ENCODE results near the gene STIL.

DNA sequence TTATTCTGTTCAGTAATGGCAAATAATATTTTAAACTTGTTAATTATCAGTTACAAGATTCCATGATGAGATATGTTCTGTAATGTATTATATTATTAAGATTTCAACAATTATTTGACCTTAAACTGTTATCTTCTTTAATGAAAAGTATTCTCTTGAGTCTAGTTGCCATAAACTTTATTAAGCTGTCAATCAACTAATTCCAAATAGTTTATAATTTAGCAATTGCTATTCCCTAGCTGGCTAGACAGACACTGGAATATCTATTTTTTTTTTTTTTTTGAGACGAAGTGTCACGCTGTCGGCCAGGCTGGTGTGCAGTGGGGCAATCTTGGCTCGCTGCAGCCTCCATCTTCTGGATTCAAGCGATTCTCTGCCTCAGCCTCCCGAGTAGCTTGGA is 23.4 kb upstream of the STIL start:
- TF ChIP-seq SMAD4 (CRISPR knock-in tag; IDR thresholded peaks at IDR 0.05), result no peak
- TF ChIP-seq, protein P1, sequence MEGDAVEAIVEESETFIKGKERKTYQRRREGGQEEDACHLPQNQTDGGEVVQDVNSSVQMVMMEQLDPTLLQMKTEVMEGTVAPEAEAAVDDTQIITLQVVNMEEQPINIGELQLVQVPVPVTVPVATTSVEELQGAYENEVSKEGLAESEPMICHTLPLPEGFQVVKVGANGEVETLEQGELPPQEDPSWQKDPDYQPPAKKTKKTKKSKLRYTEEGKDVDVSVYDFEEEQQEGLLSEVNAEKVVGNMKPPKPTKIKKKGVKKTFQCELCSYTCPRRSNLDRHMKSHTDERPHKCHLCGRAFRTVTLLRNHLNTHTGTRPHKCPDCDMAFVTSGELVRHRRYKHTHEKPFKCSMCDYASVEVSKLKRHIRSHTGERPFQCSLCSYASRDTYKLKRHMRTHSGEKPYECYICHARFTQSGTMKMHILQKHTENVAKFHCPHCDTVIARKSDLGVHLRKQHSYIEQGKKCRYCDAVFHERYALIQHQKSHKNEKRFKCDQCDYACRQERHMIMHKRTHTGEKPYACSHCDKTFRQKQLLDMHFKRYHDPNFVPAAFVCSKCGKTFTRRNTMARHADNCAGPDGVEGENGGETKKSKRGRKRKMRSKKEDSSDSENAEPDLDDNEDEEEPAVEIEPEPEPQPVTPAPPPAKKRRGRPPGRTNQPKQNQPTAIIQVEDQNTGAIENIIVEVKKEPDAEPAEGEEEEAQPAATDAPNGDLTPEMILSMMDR (IDR thresholded peaks at IDR 0.05), result no peak
